Panc1 (cell line): ENCODE results near the gene RPL39.

ENCODE experiments used
- CTCF ChIP-seq: fragments of 450-650 bp; IDR thresholded peaks from 2 replicates; pipeline ENCODE4 v1.5.1; 2017; ENCODE audit warnings: mild to moderate bottlenecking
- REST ChIP-seq, 2 experiments: IDR thresholded peaks; 2 replicates each; pipeline ENCODE4 v1.6.1; 2011 to 2012; ENCODE audit warnings: low read depth in 2 of 2, control low read depth in 1 of 2, low read length in 1 of 2, mild to moderate bottlenecking in 1 of 2, moderate library complexity in 1 of 2; ENCODE audit not compliant: insufficient read depth in 1 of 2

- TF ChIP-seq REST (IDR thresholded peaks at IDR 0.05; ENCODE audit: insufficient read depth in 1 of 2, low read depth in 2 of 2, low read length in 1 of 2) (no peak), CTCF (no peak)
These were observed 17.8 kb upstream of the RPL39 start for GRCh38 chrX:119809185-119809666.
